Activated naive CD4-positive, alpha-beta T cell treated with anti-CD3 and anti-CD28 coated beads for 36 hours (primary cell): ENCODE results near the gene MEF2A. TPM values are rescaled to one million over a fixed set of nuclear protein-coding genes. Genes with fewer than 3 reads are reported as not detected.

Experiments
- CTCF ChIA-PET: fragments of 350-600 bp; sonication (Branson Sonifier 250); formaldehyde crosslinking; loops from one replicate; lab custom pipeline; 2021; ENCODE audit warnings: antibody characterized with exemption; lab: Charles Lee
- DNase-seq: peaks from one replicate; pipeline ENCODE4 v3.0.0-alpha.2; 2020
- H3K27ac Mint-ChIP-seq: one replicate; pipeline ENCODE4 v1.8.0; 2021; ENCODE audit warnings: mild to moderate bottlenecking, mixed read lengths
- H3K27me3 Mint-ChIP-seq: one replicate; pipeline ENCODE4 v1.8.0; 2021; ENCODE audit warnings: low read depth, mixed read lengths
- H3K36me3 Mint-ChIP-seq: one replicate; pipeline ENCODE4 v1.8.0; 2021; ENCODE audit warnings: low read depth, mixed read lengths
- H3K4me1 Mint-ChIP-seq: one replicate; pipeline ENCODE4 v1.8.0; 2021; ENCODE audit warnings: low read depth, mixed read lengths
- H3K4me3 Mint-ChIP-seq: one replicate; pipeline ENCODE4 v1.8.0; 2021; ENCODE audit warnings: mild to moderate bottlenecking, moderate library complexity, mixed read lengths
- H3K9me3 Mint-ChIP-seq: one replicate; pipeline ENCODE4 v1.8.0; 2021; ENCODE audit warnings: mixed read lengths
- intact Hi-C: fragments of 100-400 bp; cut with micrococcal nuclease; formaldehyde crosslinking; loops from one replicate; pipeline ENCODE4 v1.15.1; 2023
- total RNA-seq, 2 experiments: library from RNA; stranded (reverse); gene quantifications; one replicate each; pipeline ENCODE4 v1.2.3, GENCODE V29; 2021

MEF2A gene
- total RNA-seq, 2 experiments from 2014 or later, result 15.3 to 15.5 TPM

- intact Hi-C loops, result loop anchor here (1.0 kb wide), 2 partner anchors 9 to 48 kb away; no protein-coding TSS in a partner anchor
- Mint-ChIP-seq H3K27ac (peak overlapping the region; percentile 21), H3K4me1 (peaks cover 61% of the 10 kb centered on the region), H3K36me3 (peaks cover 1% of the 10 kb centered on the region), H3K27me3 (no peaks in the 10 kb centered on the region), H3K4me3 (no peak overlapping the region), H3K9me3 (no peaks in the 10 kb centered on the region)
- DNase-seq, result no peak
- CTCF ChIA-PET, result interaction anchor here (1.9 kb wide), 1 partner anchor 89 kb away, joined by 4 read pairs; no protein-coding TSS in a partner anchor
These were observed 49.0 kb downstream of the MEF2A start for GRCh38 chr15:99614749-99615288.

GRCh38 chr15:99615460-99615859, 49.7 kb downstream of the MEF2A start:
- CTCF ChIA-PET, result interaction anchor here (0.7 to 1.9 kb wide), 2 partner anchors 89 to 515 kb away, joined by 4 read pairs; no protein-coding TSS in a partner anchor
- Mint-ChIP-seq H3K4me3 (no peak overlapping the region), H3K9me3 (no peaks in the 10 kb centered on the region), H3K4me1 (peaks cover 66% of the 10 kb centered on the region), H3K36me3 (peaks cover 4% of the 10 kb centered on the region), H3K27ac (no peak overlapping the region), H3K27me3 (no peaks in the 10 kb centered on the region)
- DNase-seq, result no peak
- intact Hi-C loops, result no loop called here

GRCh38 chr15:99616129-99616528, 50.3 kb downstream of the MEF2A start:
- Mint-ChIP-seq H3K4me3 (no peak overlapping the region), H3K36me3 (peaks cover 6% of the 10 kb centered on the region), H3K27ac (no peak overlapping the region), H3K4me1 (peaks cover 67% of the 10 kb centered on the region), H3K9me3 (no peaks in the 10 kb centered on the region), H3K27me3 (no peaks in the 10 kb centered on the region)
- DNase-seq, result no peak
- CTCF ChIA-PET, result interaction anchor here (0.7 to 1.9 kb wide), 2 partner anchors 88 to 516 kb away, joined by 4 read pairs; no protein-coding TSS in a partner anchor
- intact Hi-C loops, result no loop called here

GRCh38 chr15:99616773-99617342, 51.1 kb downstream of the MEF2A start:
- Mint-ChIP-seq H3K36me3 (peaks cover 7% of the 10 kb centered on the region), H3K4me3 (no peak overlapping the region), H3K9me3 (no peaks in the 10 kb centered on the region), H3K27ac (peak overlapping the region; percentile 32), H3K4me1 (peaks cover 64% of the 10 kb centered on the region), H3K27me3 (no peaks in the 10 kb centered on the region)
- CTCF ChIA-PET, result interaction anchor here (0.6 kb wide), 2 partner anchors 36 to 91 kb away, joined by 3 to 4 read pairs; no protein-coding TSS in a partner anchor
- intact Hi-C loops, result no loop called here
- no peak for DNase-seq

GRCh38 chr15:99618941-99619411, 53.2 kb downstream of the MEF2A start:
- H3K27ac Mint-ChIP-seq, result no peak overlapping the region
- H3K4me1 Mint-ChIP-seq, result peaks cover 47% of the 10 kb centered on the region
- intact Hi-C loops, result no loop called here
- no peaks in the 10 kb centered on the region for H3K27me3 Mint-ChIP-seq
- peaks cover 2% of the 10 kb centered on the region for H3K9me3 Mint-ChIP-seq
- CTCF ChIA-PET, result interaction anchor here (0.6 kb wide), 1 partner anchor 10 kb away, joined by 4 read pairs; no protein-coding TSS in a partner anchor
- no peak for DNase-seq
- H3K4me3 Mint-ChIP-seq, result no peak overlapping the region
- H3K36me3 Mint-ChIP-seq, result peaks cover 11% of the 10 kb centered on the region

- peaks cover 3% of the 10 kb centered on the region for H3K9me3 Mint-ChIP-seq
- no peak overlapping the region for H3K27ac Mint-ChIP-seq
- CTCF ChIA-PET, result interaction anchor here (0.6 kb wide), 1 partner anchor 9 kb away, joined by 4 read pairs; no protein-coding TSS in a partner anchor
- H3K4me3 Mint-ChIP-seq, result no peak overlapping the region
- peaks cover 16% of the 10 kb centered on the region for H3K36me3 Mint-ChIP-seq
- intact Hi-C loops, result no loop called here
- no peaks in the 10 kb centered on the region for H3K27me3 Mint-ChIP-seq
- DNase-seq, result no peak
- peaks cover 41% of the 10 kb centered on the region for H3K4me1 Mint-ChIP-seq
These were observed 53.9 kb downstream of the MEF2A start for GRCh38 chr15:99619712-99620111.

GRCh38 chr15:99620178-99620577, 54.4 kb downstream of the MEF2A start:
- no peak for DNase-seq
- intact Hi-C loops, result no loop called here
- H3K27me3 Mint-ChIP-seq, result no peaks in the 10 kb centered on the region
- H3K27ac Mint-ChIP-seq, result no peak overlapping the region
- no peak overlapping the region for H3K4me3 Mint-ChIP-seq
- peaks cover 38% of the 10 kb centered on the region for H3K4me1 Mint-ChIP-seq
- H3K36me3 Mint-ChIP-seq, result peaks cover 20% of the 10 kb centered on the region
- H3K9me3 Mint-ChIP-seq, result peaks cover 8% of the 10 kb centered on the region
- CTCF ChIA-PET, result no interaction called here

- H3K36me3 Mint-ChIP-seq, result peaks cover 26% of the 10 kb centered on the region
- no peak overlapping the region for H3K4me3 Mint-ChIP-seq
- CTCF ChIA-PET, result no interaction called here
- no peak for DNase-seq
- peaks cover 40% of the 10 kb centered on the region for H3K4me1 Mint-ChIP-seq
- H3K9me3 Mint-ChIP-seq, result peaks cover 10% of the 10 kb centered on the region
- intact Hi-C loops, result no loop called here
- no peak overlapping the region for H3K27ac Mint-ChIP-seq
- no peaks in the 10 kb centered on the region for H3K27me3 Mint-ChIP-seq
These were observed 56.0 kb downstream of the MEF2A start for GRCh38 chr15:99621767-99622166.

- H3K4me1 Mint-ChIP-seq, result peaks cover 51% of the 10 kb centered on the region
- intact Hi-C loops, result no loop called here
- H3K4me3 Mint-ChIP-seq, result no peak overlapping the region
- H3K27me3 Mint-ChIP-seq, result no peaks in the 10 kb centered on the region
- H3K36me3 Mint-ChIP-seq, result peaks cover 26% of the 10 kb centered on the region
- H3K9me3 Mint-ChIP-seq, result peaks cover 8% of the 10 kb centered on the region
- DNase-seq, result no peak
- H3K27ac Mint-ChIP-seq, result no peak overlapping the region
- CTCF ChIA-PET, result interaction anchor here (0.7 kb wide), 1 partner anchor 9 kb away, joined by 4 read pairs; no protein-coding TSS in a partner anchor
These were observed 62.7 kb downstream of the MEF2A start for GRCh38 chr15:99628374-99629001.

GRCh38 chr15:99630607-99631131, 64.9 kb downstream of the MEF2A start:
- H3K9me3 Mint-ChIP-seq, result no peaks in the 10 kb centered on the region
- H3K27me3 Mint-ChIP-seq, result no peaks in the 10 kb centered on the region
- DNase-seq, result no peak
- CTCF ChIA-PET, result no interaction called here
- intact Hi-C loops, result no loop called here
- H3K4me1 Mint-ChIP-seq, result peaks cover 48% of the 10 kb centered on the region
- H3K4me3 Mint-ChIP-seq, result no peak overlapping the region
- peaks cover 28% of the 10 kb centered on the region for H3K36me3 Mint-ChIP-seq
- no peak overlapping the region for H3K27ac Mint-ChIP-seq

GRCh38 chr15:99631255-99631654, 65.5 kb downstream of the MEF2A start:
- DNase-seq, result peak; percentile 11
- Mint-ChIP-seq H3K4me3 (no peak overlapping the region), H3K27ac (peak overlapping the region; percentile 11), H3K36me3 (peaks cover 32% of the 10 kb centered on the region), H3K27me3 (no peaks in the 10 kb centered on the region), H3K4me1 (peaks cover 45% of the 10 kb centered on the region), H3K9me3 (peaks cover 2% of the 10 kb centered on the region)
- intact Hi-C loops, result no loop called here
- CTCF ChIA-PET, result no interaction called here

GRCh38 chr15:99632521-99632920, 66.7 kb downstream of the MEF2A start:
- CTCF ChIA-PET, result no interaction called here
- no peaks in the 10 kb centered on the region for H3K27me3 Mint-ChIP-seq

More at GRCh38 chr15:99632521-99632920, 66.7 kb downstream of the MEF2A start:
- Mint-ChIP-seq H3K4me1 (peaks cover 41% of the 10 kb centered on the region), H3K36me3 (peaks cover 33% of the 10 kb centered on the region), H3K27ac (no peak overlapping the region), H3K4me3 (no peak overlapping the region), H3K9me3 (peaks cover 4% of the 10 kb centered on the region)
- no peak for DNase-seq
- intact Hi-C loops, result no loop called here
